Germinal center (tissue), 1 donor: Measurements from ENCODE around the gene NSMCE4A.
A peak's percentile ranks its signal among the peaks of the same experiment; 100 is the strongest.
"Not testable (repeated sequence)": the region's sequence is repeated elsewhere in the genome, so short reads cannot be mapped to it uniquely, and the experiment has no call there.

ENCODE experiments used
- DNase-seq: peaks from one replicate; pipeline ENCODE4 v3.0.0; 2012; ENCODE audit warnings: mixed read lengths, low spot score

NSMCE4A gene

GRCh38 chr10:121974535-121975294, at the start of gene NSMCE4A:
Gene NSMCE4A (minus strand): TSS chr10:121975217. CDS start chr10:121975165, 52 bp downstream.
- DNase-seq = peak; percentile 87

DNA sequence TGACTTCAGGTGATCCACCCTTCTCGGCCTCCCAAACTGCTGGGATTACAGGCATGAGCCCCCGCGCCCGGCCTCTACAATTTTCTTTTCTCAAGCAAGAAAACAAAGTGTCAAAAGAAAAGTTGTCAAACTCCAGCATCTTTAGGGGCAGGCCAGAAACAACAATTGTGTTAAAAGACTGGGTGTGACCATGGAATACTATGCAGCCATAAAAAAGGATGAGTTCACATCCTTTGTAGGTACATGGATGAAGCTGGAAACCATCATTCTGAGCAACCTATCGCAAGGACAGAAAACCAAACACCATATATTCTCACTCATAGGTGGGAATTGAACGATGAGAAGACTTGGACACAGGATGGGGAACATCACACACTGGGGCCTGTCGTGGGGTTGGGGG, 48.2 kb upstream of the NSMCE4A start:
- not testable (repeated sequence) for DNase-seq

DNA sequence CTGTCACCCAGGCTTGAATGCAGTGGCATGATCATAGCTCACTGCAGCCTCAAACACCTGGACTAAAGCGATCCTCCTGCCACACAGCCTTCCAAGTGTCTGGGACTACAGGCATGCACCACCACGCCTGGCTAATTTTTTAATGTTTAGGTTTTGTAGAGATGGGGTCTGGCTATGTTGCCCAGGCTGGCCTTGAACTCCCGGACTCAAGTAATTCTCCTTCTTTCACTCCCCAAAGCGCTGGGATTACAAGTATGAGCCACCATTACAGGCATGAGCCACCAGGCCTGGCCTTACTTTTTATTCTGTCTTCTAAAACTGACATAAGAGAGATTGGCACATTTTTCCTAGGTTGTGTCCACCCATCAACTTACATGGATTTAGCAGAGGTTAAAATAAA, 47.3 kb upstream of the NSMCE4A start:
- no peak for DNase-seq

- no peak for DNase-seq
These were observed 46.8 kb upstream of the NSMCE4A start for GRCh38 chr10:122021828-122022227.

GRCh38 chr10:122021379-122021778, 46.4 kb upstream of the NSMCE4A start:
- DNase-seq = no peak

DNA sequence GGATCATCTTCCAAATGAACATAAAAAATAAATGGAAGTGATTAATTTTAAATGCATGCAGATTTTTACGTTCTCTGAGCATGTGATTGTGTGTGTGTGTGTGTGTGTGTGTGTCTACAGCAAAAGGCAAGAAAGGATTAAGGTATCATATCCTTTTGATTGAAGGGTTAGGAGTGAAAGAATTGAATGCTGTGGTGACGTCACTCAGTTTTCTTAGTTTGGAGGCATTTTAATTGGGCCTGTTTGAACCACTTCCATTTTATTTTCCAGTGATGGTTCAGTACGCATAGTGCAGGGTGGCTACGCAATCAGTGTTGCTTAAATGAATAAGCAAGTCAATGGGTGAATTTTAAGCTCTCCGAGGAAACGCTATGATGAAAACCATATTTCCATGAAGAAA, 45.2 kb upstream of the NSMCE4A start:
- DNase-seq = no peak

GRCh38 chr10:122019414-122019975, 44.5 kb upstream of the NSMCE4A start:
- no peak for DNase-seq

- no peak for DNase-seq
These were observed 44.0 kb upstream of the NSMCE4A start for GRCh38 chr10:122018951-122019413.

GRCh38 chr10:122018491-122018890, 43.5 kb upstream of the NSMCE4A start:
- DNase-seq = no peak

GRCh38 chr10:122017926-122018325, 42.9 kb upstream of the NSMCE4A start:
- not testable (repeated sequence) for DNase-seq

GRCh38 chr10:122014652-122015248, 39.7 kb upstream of the NSMCE4A start:
- no peak for DNase-seq

GRCh38 chr10:122013311-122013780, 38.3 kb upstream of the NSMCE4A start:
- no peak for DNase-seq

DNA sequence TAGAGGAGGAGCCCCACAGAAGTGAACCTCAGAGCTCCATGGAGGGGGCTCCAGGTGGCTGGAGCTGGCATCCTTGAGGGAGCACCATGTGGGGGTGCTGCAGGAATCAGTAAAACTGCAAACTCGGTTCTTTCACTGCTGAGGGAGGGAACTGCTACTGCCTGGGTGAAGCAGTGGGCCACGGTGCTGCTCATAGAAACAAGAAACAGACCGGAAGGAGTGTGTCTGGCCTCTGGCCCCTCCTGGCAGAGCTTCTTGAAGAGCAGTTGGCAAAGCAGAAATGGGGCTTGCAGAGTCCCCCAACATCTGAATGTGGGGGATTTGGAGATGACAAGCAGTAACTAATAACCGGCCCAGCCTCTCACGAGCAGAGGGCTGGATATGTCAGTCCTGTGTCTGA, 37.7 kb upstream of the NSMCE4A start:
- no peak for DNase-seq

GRCh38 chr10:122010405-122011050, 35.5 kb upstream of the NSMCE4A start:
- DNase-seq = no peak

GRCh38 chr10:122007415-122007814, 32.4 kb upstream of the NSMCE4A start:
- no peak for DNase-seq

- no peak for DNase-seq
These were observed 26.7 kb upstream of the NSMCE4A start for GRCh38 chr10:122001698-122002097.

GRCh38 chr10:121999301-121999700, 24.3 kb upstream of the NSMCE4A start:
- DNase-seq = no peak

DNA sequence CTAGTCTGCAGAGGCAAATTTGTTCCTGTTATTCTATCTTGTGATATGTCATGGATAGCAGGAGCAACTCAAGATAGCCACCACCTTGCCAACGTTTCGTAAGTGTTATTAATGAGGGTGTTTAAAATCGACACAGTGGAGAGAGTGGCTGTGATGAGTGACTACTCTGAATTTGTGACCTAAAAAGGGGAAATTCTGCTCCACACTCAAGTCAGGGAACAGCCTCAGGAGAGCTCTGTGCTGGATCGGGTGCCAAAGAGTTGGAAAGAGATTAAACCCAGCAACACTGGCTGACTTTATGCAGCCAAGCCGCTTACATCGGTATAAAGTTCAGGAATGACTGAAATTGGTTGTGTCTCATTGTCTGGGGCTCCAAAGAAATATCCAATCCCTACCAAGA, 23.4 kb upstream of the NSMCE4A start:
- no peak for DNase-seq

- no peak for DNase-seq
These were observed 19.5 kb upstream of the NSMCE4A start for GRCh38 chr10:121994429-121994941.

- not testable (repeated sequence) for DNase-seq
These were observed 16.7 kb upstream of the NSMCE4A start for GRCh38 chr10:121991727-121992126.

DNA sequence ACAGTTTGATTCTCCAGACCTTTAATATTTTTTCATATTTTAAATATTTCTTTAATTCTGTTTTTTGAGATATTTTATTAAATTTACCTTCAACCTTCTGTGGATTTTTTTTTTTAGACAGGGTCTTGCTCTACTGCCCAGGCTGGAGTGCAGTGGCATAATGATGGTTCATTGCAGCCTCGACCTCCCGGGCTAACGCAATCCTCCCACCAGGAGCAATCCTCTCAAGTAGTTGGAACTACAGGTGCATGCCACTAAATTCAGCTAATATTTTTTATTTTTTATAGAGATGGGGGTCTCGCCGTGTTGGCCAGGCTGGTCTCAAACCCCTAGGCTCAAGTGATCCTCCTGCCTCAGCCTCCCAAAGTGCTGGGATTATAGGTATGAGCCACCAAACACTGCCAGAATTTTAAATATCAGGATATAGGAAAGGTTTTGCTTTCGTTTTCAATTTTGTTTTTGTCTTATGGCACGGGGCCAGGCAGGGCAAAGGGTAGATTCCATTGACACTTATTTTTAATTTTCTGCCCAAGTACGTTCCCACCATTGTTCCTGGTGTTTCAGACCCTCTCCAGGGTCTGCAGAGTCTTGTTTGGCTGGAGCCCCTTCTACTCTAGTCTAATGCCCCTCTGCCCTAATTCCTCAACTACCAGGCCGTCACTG, 15.1 kb upstream of the NSMCE4A start:
- DNase-seq = no peak
